GM12891 (cell line): ENCODE results near the gene HPD.

Experiments
- POLR2A ChIP-seq: IDR thresholded peaks from 2 replicates; pipeline ENCODE4 v1.6.1; 2011; ENCODE audit warnings: low read depth, low read length, control low read depth
- POLR2AphosphoS5 ChIP-seq: IDR thresholded peaks from 2 replicates; pipeline ENCODE4 v1.6.1; 2011; ENCODE audit warnings: low read depth, low read length, control low read depth
- POU2F2 ChIP-seq: IDR thresholded peaks from 2 replicates; pipeline ENCODE4 v1.6.1; 2011; ENCODE audit warnings: low read depth, mild to moderate bottlenecking, control low read depth, low read length, moderate library complexity
- TAF1 ChIP-seq: IDR thresholded peaks from 2 replicates; pipeline ENCODE4 v1.6.1; 2011; ENCODE audit warnings: low read depth, low read length, control low read depth

DNA sequence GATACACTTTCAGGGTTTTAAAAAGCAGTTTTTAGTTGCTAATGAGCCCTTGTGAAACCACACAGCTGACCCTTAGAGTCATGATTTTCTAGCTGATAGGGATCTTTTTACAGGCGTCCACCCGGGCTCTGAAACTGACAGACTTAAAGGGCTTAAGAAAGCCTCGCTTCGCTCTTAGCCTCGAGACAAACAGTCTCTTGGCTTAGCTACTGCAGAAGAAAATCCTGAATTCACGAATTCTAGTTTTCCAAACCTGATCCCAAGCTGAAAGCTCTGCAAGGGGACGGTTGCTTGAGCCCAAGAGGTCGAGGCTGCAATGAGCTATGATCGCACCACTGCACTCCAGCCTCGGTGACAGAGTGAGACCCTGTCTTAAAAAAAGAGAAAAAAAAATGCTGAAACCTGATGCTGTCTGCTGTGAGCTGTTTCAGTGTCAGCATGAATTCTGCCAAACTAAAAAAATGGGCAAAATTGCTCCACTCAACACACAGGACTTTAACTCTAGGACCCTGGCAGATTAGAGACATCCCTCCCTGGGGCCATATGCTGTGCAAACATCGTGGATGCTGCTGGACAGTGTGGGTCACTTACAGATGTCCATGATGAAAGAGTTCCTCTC, 3.1 kb upstream of the HPD start:
- TF ChIP-seq POLR2A (no peak), POLR2AphosphoS5 (no peak), TAF1 (no peak), POU2F2 (no peak)
